Measurements from ENCODE around the gene SYCP2L. TPM values are rescaled to one million over a fixed set of nuclear protein-coding genes. Genes with fewer than 3 reads are reported as not detected.
"Not testable (repeated sequence)": the region's sequence is repeated elsewhere in the genome, so short reads cannot be mapped to it uniquely, and the experiment has no call there.

Gene SYCP2L
- polyA plus RNA-seq, 1 donor, result 7.9 TPM

- DNase-seq, result no peak
These were observed 69.9 kb downstream of the SYCP2L start for GRCh38 chr6:10956776-10957175.

GRCh38 chr6:10957414-10957886 is 70.6 kb downstream of the SYCP2L start:
- no peak for DNase-seq

- DNase-seq, result no peak
These were observed 73.3 kb downstream of the SYCP2L start for GRCh38 chr6:10960171-10960570.

- no peak for DNase-seq
These were observed 75.0 kb downstream of the SYCP2L start for GRCh38 chr6:10961837-10962236.

- DNase-seq, result no peak
These were observed 75.8 kb downstream of the SYCP2L start for GRCh38 chr6:10962673-10963072.

GRCh38 chr6:10963113-10963512 is 76.3 kb downstream of the SYCP2L start:
- no peak for DNase-seq

- DNase-seq, result no peak
These were observed 77.8 kb downstream of the SYCP2L start for GRCh38 chr6:10964684-10965083.

- DNase-seq, result no peak
These were observed 81.9 kb downstream of the SYCP2L start for GRCh38 chr6:10968776-10969175.

GRCh38 chr6:10970731-10971130 is 83.9 kb downstream of the SYCP2L start:
- DNase-seq, result no peak

GRCh38 chr6:10972196-10972595 is 85.3 kb downstream of the SYCP2L start:
- no peak for DNase-seq

GRCh38 chr6:10976571-10976970 is 89.7 kb downstream of the SYCP2L start:
- no peak for DNase-seq

GRCh38 chr6:10977231-10977968 is 90.5 kb downstream of the SYCP2L start:
- DNase-seq, result no peak

GRCh38 chr6:10979603-10980002 is 92.8 kb downstream of the SYCP2L start:
- no peak for DNase-seq

GRCh38 chr6:10981409-10981808 is 94.6 kb downstream of the SYCP2L start:
- no peak for DNase-seq

- not testable (repeated sequence) for DNase-seq
These were observed 98.1 kb downstream of the SYCP2L start for GRCh38 chr6:10984959-10985358.

GRCh38 chr6:10989587-10989986 is 102.7 kb downstream of the SYCP2L start:
- DNase-seq, result no peak

- no peak for DNase-seq
These were observed 104.3 kb downstream of the SYCP2L start for GRCh38 chr6:10991115-10991514.

GRCh38 chr6:10993896-10994295 is 107.0 kb downstream of the SYCP2L start:
- DNase-seq, result no peak

GRCh38 chr6:10995114-10995707 is 108.4 kb downstream of the SYCP2L start:
- DNase-seq, result no peak

- no peak for DNase-seq
These were observed 113.1 kb downstream of the SYCP2L start for GRCh38 chr6:10999994-11000393.

GRCh38 chr6:11002176-11002575 is 115.3 kb downstream of the SYCP2L start:
- DNase-seq, result no peak

- DNase-seq, result not testable (repeated sequence)
These were observed 116.4 kb downstream of the SYCP2L start for GRCh38 chr6:11003297-11003696.

GRCh38 chr6:11006061-11006460 is 119.2 kb downstream of the SYCP2L start:
- no peak for DNase-seq

Data from left kidney (tissue), 2 donors.